GM15510 (cell line): ENCODE results near the gene MKKS.

ENCODE experiments used
- POLR2A ChIP-seq: IDR thresholded peaks from 3 replicates; pipeline ENCODE4 v1.6.1; 2011; ENCODE audit warnings: borderline replicate concordance; ENCODE audit not compliant: insufficient read length; ENCODE audit errors: extremely low read depth

The MKKS gene

DNA sequence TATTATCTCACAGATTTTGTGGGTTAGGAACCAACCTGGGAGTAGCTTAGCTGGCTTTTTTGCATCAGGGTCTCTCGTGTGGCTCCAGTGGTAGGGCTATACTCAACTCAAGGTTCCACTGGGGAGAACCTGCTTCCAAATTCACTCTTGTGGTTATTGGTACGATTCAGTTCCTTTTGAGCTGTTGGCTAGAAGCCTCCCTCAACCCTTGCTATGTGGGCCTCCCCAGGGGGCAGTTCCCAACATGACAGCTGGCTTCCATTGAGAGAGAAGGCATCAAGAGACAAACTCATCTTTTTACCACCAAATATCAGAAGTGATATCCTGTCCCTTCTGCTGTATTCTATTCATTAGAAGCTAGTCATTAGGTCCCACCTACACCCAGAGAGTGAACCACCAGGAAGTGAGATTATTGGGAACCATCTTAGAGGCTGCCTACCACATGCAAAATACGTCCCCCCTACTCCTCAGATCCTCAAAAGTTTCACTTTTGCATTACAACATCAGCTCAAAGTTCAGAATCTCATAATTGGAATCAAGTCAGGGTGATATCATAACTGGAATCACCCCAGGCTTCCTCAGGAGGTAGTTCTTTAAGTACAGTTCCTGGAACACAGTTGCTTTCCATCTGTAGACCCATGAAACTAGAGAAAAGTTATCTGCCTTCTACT lies 30.9 kb downstream of the MKKS start:
- TF ChIP-seq POLR2A: no peak

DNA sequence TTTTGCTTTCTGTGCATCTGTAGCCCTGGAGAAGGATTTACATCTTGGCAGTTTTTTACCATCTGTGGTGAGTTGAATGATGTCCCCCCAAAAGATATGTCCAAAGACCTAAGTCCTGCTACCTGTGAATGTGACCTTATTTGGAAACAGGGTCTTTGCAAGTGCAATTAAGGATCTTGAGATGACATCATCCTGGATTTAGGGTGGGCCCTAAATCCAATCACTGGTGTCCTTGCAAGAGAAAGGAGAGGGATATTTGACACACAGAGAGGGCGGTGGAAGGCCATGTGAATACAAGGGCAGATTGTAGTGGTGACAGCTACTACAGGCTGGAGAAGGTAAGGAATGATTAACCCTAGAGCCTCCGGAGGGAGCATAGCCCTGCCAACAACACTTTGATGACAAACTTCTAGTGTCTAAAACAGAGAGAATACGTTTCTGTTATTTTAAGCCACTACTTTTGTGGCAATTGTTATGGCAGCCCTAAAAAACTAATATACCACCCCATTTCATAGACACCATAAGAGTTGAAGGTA lies 35.1 kb downstream of the MKKS start:
- no peak for TF ChIP-seq POLR2A

- no peak for TF ChIP-seq POLR2A
These were observed 43.3 kb downstream of the MKKS start for GRCh38 chr20:10390709-10391108.

- no peak for TF ChIP-seq POLR2A
These were observed 45.4 kb downstream of the MKKS start for GRCh38 chr20:10388597-10388996.

GRCh38 chr20:10387686-10388085 lies 46.3 kb downstream of the MKKS start:
- TF ChIP-seq POLR2A: no peak

DNA sequence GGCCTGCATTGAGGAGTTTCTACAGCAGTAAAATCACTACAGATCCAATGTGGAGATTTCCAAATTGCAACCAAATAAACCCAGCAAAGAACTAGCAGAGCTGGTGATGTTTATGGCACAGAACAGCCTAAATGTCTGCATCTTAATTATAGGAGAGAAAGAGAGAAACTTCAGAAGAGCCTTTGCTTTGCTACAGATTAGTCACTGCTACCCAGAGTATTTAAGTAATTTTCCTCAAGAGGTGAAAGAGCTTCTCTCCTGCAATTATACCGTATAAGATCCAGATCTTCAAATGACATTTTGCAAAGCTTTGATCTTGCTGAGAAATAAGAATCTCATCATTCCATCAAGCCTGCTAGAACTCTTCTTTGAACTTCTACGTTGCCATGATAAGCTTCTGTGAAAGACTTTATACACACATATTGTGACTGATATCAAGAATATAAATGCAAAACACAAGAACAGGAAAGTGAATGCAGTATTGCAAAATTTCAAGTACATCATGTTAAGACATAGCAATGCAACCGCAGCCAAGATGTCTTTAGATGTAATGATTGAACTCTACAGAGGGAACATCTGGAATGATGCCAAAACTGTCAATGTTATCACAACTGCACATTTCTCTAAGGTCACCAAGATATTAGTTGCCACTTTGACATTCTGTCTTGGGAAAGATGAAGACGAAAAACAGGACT lies 48.0 kb downstream of the MKKS start:
- TF ChIP-seq POLR2A: no peak

- no peak for TF ChIP-seq POLR2A
These were observed 52.5 kb downstream of the MKKS start for GRCh38 chr20:10381477-10381876.

GRCh38 chr20:10379761-10380160 lies 54.3 kb downstream of the MKKS start:
- no peak for TF ChIP-seq POLR2A

GRCh38 chr20:10376270-10377075 lies 57.5 kb downstream of the MKKS start:
- no peak for TF ChIP-seq POLR2A

- no peak for TF ChIP-seq POLR2A
These were observed 58.8 kb downstream of the MKKS start for GRCh38 chr20:10375191-10375590.

- no peak for TF ChIP-seq POLR2A
These were observed 60.0 kb downstream of the MKKS start for GRCh38 chr20:10374036-10374435.

GRCh38 chr20:10371467-10371866 lies 62.6 kb downstream of the MKKS start:
- TF ChIP-seq POLR2A: no peak

DNA sequence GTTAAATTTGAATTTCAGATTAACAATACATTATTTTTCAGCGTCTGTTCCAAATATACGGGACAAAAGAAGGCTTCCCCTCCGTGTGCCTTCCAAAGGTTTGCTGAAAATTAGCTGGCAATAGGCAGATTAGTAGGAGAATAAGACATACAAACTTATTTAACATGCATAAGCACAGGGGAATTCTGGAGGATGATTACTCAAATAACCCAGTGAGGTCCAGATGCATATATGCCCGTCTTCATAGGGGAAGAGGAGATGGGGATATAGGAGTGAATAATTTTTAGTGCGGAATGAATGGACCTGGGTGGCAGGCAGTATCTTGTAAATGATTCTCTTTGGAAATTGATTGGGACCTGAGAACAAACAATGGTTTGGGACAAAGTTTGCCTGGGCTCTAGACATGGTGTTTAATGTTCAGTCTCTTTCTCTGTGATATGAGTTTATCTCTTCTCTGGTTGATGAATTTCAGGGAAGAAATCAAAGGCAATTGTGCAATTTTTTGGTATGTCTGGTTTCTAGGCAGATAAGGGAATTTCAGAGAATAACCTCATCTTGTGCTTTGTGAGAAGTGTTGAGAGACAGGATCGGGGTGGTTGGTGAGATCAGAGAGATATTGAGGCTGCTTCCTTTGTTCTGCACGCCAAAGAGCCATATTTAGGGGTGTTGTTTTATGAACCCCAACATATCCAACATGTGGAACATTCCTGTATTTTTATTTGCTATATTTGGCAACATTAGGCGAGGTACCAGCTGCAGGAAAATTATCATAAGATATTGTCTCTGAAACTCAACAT lies 63.7 kb downstream of the MKKS start:
- TF ChIP-seq POLR2A: no peak

DNA sequence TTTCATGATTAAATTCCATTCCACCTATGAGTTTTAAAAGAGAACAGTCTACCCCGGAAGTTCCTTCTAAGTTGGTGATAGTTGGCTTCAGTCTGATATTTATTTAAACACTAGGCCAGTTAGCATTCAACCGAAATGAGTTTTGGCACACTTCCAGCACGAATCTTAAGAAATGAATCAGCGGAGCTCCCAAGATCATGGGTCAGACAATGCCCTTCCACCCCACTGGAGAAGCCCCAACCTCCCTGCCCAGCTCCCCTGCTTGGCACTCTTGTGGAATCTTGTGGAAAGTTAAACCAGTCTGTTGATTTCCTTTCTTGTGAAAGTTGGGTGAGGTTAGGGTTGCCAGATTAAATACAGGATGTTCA lies 64.3 kb downstream of the MKKS start:
- no peak for TF ChIP-seq POLR2A

DNA sequence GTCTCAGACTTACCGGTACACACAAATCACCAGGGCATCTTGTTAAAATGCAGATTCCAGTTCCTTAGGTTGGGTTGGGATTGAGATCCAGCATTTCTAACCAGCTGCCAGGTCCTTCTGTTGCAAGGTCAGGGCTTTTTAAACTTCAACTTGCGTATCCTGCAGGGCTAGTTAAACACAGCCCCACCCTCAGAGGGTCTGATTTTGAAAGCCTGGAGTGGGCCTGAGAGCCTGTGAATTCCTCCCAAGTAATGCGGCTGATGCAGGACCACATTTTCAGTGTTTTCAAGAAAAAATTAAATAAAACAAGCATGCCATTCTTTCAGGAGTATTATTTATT lies 65.3 kb downstream of the MKKS start:
- no peak for TF ChIP-seq POLR2A
